OCI-LY7 (cell line): ENCODE results near the gene C16orf96.

ENCODE experiments used
- CTCF ChIP-seq: fragments of 200-600 bp; sonication (generic); conservative IDR thresholded peaks from 2 replicates; pipeline ENCODE4 v1.5.1; 2014; ENCODE audit warnings: mild to moderate bottlenecking, antibody characterized with exemption, low read length, moderate library complexity, mixed read lengths
- EZH2phosphoT487 ChIP-seq: fragments of 200-600 bp; sonication (generic); IDR thresholded peaks from 2 replicates; pipeline ENCODE4 v1.6.1; 2018; ENCODE audit warnings: low read depth, borderline replicate concordance, mild to moderate bottlenecking, mixed run types, antibody characterized with exemption, low read length, moderate library complexity, mixed read lengths

- no peak for TF ChIP-seq CTCF
- no peak for TF ChIP-seq EZH2phosphoT487
Observed at GRCh38 chr16:4608704-4608980, 52.5 kb downstream of the C16orf96 start.
